Measurements from ENCODE around the gene GALNS.

DNA sequence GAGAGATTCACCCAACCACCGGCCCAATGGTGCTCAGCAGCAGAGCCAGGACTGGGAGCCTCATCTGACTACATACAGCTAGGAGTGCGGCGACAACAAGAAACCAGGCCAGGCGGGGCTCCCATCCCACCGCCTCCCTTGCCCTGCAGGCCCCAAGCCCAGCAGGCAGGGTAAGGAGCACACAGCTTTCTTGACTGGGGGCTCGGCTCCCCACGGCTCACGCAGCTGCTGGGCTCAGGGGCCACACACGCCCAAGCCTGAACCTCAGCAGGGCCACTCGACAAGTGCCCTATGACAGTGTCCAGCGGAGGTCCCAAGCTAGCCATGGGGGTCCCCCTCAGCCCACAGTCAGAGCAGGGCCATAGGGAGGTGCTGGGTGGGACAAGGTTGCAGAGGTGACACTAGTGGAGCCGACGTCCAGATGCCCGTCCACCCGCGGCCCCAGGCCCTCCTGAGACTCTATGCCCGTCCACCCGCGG is 85.4 kb downstream of the GALNS start:
- TF ChIP-seq, protein P1, sequence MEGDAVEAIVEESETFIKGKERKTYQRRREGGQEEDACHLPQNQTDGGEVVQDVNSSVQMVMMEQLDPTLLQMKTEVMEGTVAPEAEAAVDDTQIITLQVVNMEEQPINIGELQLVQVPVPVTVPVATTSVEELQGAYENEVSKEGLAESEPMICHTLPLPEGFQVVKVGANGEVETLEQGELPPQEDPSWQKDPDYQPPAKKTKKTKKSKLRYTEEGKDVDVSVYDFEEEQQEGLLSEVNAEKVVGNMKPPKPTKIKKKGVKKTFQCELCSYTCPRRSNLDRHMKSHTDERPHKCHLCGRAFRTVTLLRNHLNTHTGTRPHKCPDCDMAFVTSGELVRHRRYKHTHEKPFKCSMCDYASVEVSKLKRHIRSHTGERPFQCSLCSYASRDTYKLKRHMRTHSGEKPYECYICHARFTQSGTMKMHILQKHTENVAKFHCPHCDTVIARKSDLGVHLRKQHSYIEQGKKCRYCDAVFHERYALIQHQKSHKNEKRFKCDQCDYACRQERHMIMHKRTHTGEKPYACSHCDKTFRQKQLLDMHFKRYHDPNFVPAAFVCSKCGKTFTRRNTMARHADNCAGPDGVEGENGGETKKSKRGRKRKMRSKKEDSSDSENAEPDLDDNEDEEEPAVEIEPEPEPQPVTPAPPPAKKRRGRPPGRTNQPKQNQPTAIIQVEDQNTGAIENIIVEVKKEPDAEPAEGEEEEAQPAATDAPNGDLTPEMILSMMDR (IDR thresholded peaks at IDR 0.05; ENCODE audit: insufficient read depth, low read length, poor library complexity, severe bottlenecking), result no peak
- TF ChIP-seq EZH2phosphoT487 (conservative IDR thresholded peaks at IDR 0.05; ENCODE audit: low read length), result no peak

All from SU-DHL-6 (cell line).